ENCODE results near the gene PARG. TPM values are rescaled to one million over a fixed set of nuclear protein-coding genes. Genes with fewer than 3 reads are reported as not detected.

PARG gene
- total and polyA plus RNA-seq, 4 donors = 4.5 to 16.9 (median 9.0) TPM

DNA sequence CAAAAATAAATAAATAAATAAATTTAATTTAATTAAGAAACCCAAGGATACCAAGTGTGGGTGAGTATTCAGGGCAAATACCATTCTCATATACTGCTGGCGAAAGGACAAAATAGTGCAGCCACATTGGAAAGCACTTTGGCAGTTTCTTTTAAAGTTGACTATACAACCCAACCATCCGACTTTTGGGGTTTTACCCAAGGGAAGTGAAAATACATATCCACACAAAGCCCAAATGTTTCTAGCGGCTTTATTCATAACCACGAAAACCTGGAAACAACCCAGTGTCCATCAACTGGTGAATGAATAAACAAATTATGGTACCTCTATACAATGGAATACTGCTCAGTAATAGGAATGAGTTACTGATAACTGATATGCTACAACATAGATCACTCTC, 143.6 kb downstream of the PARG start:
- H3K36me3 ChIP-seq (ENCODE audit: control insufficient read depth in 4 of 4, insufficient read depth in 3 of 4, low read depth in 1 of 4, low read length in 3 of 4) = no peaks in the 10 kb centered on the region
- DNase-seq (ENCODE audit: low spot score) = no peak
- H3K9me3 ChIP-seq (ENCODE audit: control insufficient read depth in 4 of 4, low read length in 3 of 4) = no peaks in the 10 kb centered on the region
- H3K4me3 ChIP-seq (ENCODE audit: low read depth in 1 of 3, low read length in 3 of 3) = no peak overlapping the region
- no peaks in the 10 kb centered on the region for H3K27me3 ChIP-seq (ENCODE audit: control insufficient read depth in 4 of 4, insufficient read depth in 4 of 4, low read length in 3 of 4)
- H3K27ac ChIP-seq (ENCODE audit: low read depth in 1 of 2, low read length in 2 of 2) = no peak overlapping the region
- TF ChIP-seq, protein P1, sequence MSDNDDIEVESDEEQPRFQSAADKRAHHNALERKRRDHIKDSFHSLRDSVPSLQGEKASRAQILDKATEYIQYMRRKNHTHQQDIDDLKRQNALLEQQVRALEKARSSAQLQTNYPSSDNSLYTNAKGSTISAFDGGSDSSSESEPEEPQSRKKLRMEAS (IDR thresholded peaks at IDR 0.05) = no peak
- TF ChIP-seq, protein P2, sequence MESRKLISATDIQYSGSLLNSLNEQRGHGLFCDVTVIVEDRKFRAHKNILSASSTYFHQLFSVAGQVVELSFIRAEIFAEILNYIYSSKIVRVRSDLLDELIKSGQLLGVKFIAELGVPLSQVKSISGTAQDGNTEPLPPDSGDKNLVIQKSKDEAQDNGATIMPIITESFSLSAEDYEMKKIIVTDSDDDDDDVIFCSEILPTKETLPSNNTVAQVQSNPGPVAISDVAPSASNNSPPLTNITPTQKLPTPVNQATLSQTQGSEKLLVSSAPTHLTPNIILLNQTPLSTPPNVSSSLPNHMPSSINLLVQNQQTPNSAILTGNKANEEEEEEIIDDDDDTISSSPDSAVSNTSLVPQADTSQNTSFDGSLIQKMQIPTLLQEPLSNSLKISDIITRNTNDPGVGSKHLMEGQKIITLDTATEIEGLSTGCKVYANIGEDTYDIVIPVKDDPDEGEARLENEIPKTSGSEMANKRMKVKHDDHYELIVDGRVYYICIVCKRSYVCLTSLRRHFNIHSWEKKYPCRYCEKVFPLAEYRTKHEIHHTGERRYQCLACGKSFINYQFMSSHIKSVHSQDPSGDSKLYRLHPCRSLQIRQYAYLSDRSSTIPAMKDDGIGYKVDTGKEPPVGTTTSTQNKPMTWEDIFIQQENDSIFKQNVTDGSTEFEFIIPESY (IDR thresholded peaks at IDR 0.05) = no peak
- TF ChIP-seq RAD21 (IDR thresholded peaks at IDR 0.05) (no peak), FOXA2 (IDR thresholded peaks at IDR 0.05) (no peak), TAF1 (conservative IDR thresholded peaks at IDR 0.05) (no peak), EGR1 (IDR thresholded peaks at IDR 0.05; ENCODE audit: low read depth in 2 of 2) (no peak), GABPA (IDR thresholded peaks at IDR 0.05 in 1 of 2, conservative IDR thresholded peaks at IDR 0.05 in 1 of 2) (no peak), JUND (IDR thresholded peaks at IDR 0.05) (no peak), YY1 (IDR thresholded peaks at IDR 0.05) (no peak)
- TF ChIP-seq, protein P3, sequence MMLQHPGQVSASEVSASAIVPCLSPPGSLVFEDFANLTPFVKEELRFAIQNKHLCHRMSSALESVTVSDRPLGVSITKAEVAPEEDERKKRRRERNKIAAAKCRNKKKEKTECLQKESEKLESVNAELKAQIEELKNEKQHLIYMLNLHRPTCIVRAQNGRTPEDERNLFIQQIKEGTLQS (IDR thresholded peaks at IDR 0.05) = no peak
- no peak overlapping the region for H3K9ac ChIP-seq (ENCODE audit: low read depth in 1 of 2, low read length in 2 of 2)
- no peaks in the 10 kb centered on the region for H3K4me1 ChIP-seq (ENCODE audit: control insufficient read depth in 4 of 4, insufficient read depth in 4 of 4, low read length in 3 of 4)
- WGBS = 89% methylated on average over 4 of the region's 4 CpGs

DNA sequence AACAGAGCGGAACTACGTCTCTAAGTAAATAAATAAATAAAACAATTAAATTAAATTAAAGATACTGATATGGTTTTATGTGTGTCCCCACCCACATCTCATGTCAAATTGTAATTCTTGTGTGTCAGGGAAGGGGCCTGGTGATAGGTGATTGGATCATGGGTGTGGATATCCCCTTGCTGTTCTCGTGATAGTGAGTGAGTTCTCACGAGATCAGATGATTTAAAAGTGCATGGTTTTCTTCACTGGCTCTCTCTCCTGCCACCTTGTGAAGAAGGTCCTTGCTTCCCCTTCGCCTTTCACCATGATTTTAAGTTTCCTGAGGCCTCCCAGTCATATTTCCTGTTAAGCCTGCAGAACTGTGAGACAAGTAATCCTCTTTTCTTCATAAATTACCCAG, 150.7 kb downstream of the PARG start:
- Histone ChIP-seq H3K36me3 (ENCODE audit: control insufficient read depth in 4 of 4, insufficient read depth in 3 of 4, low read depth in 1 of 4, low read length in 3 of 4) (no peaks in the 10 kb centered on the region), H3K27ac (ENCODE audit: low read depth in 1 of 2, low read length in 2 of 2) (no peak overlapping the region), H3K9ac (ENCODE audit: low read depth in 1 of 2, low read length in 2 of 2) (no peak overlapping the region), H3K4me1 (ENCODE audit: control insufficient read depth in 4 of 4, insufficient read depth in 4 of 4, low read length in 3 of 4) (no peaks in the 10 kb centered on the region), H3K27me3 (ENCODE audit: control insufficient read depth in 4 of 4, insufficient read depth in 4 of 4, low read length in 3 of 4) (no peaks in the 10 kb centered on the region), H3K4me3 (ENCODE audit: low read depth in 1 of 3, low read length in 3 of 3) (no peak overlapping the region), H3K9me3 (ENCODE audit: control insufficient read depth in 4 of 4, low read length in 3 of 4) (no peaks in the 10 kb centered on the region)
- DNase-seq (ENCODE audit: low spot score) = no peak
- TF ChIP-seq, protein P4, sequence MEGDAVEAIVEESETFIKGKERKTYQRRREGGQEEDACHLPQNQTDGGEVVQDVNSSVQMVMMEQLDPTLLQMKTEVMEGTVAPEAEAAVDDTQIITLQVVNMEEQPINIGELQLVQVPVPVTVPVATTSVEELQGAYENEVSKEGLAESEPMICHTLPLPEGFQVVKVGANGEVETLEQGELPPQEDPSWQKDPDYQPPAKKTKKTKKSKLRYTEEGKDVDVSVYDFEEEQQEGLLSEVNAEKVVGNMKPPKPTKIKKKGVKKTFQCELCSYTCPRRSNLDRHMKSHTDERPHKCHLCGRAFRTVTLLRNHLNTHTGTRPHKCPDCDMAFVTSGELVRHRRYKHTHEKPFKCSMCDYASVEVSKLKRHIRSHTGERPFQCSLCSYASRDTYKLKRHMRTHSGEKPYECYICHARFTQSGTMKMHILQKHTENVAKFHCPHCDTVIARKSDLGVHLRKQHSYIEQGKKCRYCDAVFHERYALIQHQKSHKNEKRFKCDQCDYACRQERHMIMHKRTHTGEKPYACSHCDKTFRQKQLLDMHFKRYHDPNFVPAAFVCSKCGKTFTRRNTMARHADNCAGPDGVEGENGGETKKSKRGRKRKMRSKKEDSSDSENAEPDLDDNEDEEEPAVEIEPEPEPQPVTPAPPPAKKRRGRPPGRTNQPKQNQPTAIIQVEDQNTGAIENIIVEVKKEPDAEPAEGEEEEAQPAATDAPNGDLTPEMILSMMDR (IDR thresholded peaks at IDR 0.05; ENCODE audit: low read depth, low read length, missing input control) = no peak
- no peak for TF ChIP-seq EGR1 (IDR thresholded peaks at IDR 0.05; ENCODE audit: low read depth in 2 of 2)
- TF ChIP-seq, protein P1 (IDR thresholded peaks at IDR 0.05) = no peak
- TF ChIP-seq RXRA (IDR thresholded peaks at IDR 0.05) = no peak
- no peak for TF ChIP-seq TAF1 (conservative IDR thresholded peaks at IDR 0.05)
- TF ChIP-seq, protein P2 (IDR thresholded peaks at IDR 0.05) = no peak
- no peak for TF ChIP-seq NR2F2 (IDR thresholded peaks at IDR 0.05)
- no peak for TF ChIP-seq FOXA1 (IDR thresholded peaks at IDR 0.05)
- no peak for TF ChIP-seq HNF4A (conservative IDR thresholded peaks at IDR 0.05)
- no peak for TF ChIP-seq JUND (IDR thresholded peaks at IDR 0.05)
- no peak for TF ChIP-seq RAD21 (IDR thresholded peaks at IDR 0.05)
- TF ChIP-seq YY1 (IDR thresholded peaks at IDR 0.05) = no peak
- no peak for TF ChIP-seq HNF4G (IDR thresholded peaks at IDR 0.05)
- TF ChIP-seq GABPA (IDR thresholded peaks at IDR 0.05 in 1 of 2, conservative IDR thresholded peaks at IDR 0.05 in 1 of 2) = no peak
- TF ChIP-seq, protein P5, sequence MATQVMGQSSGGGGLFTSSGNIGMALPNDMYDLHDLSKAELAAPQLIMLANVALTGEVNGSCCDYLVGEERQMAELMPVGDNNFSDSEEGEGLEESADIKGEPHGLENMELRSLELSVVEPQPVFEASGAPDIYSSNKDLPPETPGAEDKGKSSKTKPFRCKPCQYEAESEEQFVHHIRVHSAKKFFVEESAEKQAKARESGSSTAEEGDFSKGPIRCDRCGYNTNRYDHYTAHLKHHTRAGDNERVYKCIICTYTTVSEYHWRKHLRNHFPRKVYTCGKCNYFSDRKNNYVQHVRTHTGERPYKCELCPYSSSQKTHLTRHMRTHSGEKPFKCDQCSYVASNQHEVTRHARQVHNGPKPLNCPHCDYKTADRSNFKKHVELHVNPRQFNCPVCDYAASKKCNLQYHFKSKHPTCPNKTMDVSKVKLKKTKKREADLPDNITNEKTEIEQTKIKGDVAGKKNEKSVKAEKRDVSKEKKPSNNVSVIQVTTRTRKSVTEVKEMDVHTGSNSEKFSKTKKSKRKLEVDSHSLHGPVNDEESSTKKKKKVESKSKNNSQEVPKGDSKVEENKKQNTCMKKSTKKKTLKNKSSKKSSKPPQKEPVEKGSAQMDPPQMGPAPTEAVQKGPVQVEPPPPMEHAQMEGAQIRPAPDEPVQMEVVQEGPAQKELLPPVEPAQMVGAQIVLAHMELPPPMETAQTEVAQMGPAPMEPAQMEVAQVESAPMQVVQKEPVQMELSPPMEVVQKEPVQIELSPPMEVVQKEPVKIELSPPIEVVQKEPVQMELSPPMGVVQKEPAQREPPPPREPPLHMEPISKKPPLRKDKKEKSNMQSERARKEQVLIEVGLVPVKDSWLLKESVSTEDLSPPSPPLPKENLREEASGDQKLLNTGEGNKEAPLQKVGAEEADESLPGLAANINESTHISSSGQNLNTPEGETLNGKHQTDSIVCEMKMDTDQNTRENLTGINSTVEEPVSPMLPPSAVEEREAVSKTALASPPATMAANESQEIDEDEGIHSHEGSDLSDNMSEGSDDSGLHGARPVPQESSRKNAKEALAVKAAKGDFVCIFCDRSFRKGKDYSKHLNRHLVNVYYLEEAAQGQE (IDR thresholded peaks at IDR 0.05) = no peak
- no peak for TF ChIP-seq FOXA2 (IDR thresholded peaks at IDR 0.05)
- TF ChIP-seq, protein P3 (IDR thresholded peaks at IDR 0.05) = no peak
- TF ChIP-seq SP1 (IDR thresholded peaks at IDR 0.05) = no peak
- WGBS = 85% methylated on average over 5 of the region's 5 CpGs
